ENCODE results near the gene METTL8. TPM values are rescaled to one million over a fixed set of nuclear protein-coding genes. Genes with fewer than 3 reads are reported as not detected.
"Not testable (repeated sequence)": the region's sequence is repeated elsewhere in the genome, so short reads cannot be mapped to it uniquely, and the experiment has no call there.

Gene METTL8
- total RNA-seq, 2 donors from 2014 or later, result 19.8 to 27.2 TPM

- no peak for DNase-seq (ENCODE audit: low spot score)
- intact Hi-C loops (cut with DNase I), result no loop called here
Measured at GRCh38 chr2:171407030-171407675, 26.6 kb downstream of the METTL8 start.

- intact Hi-C loops (cut with DNase I), result no loop called here
- DNase-seq (ENCODE audit: low spot score), result no peak
Measured at GRCh38 chr2:171406044-171406443, 27.7 kb downstream of the METTL8 start.

GRCh38 chr2:171405546-171405945 is 28.2 kb downstream of the METTL8 start:
- DNase-seq (ENCODE audit: low spot score), result no peak
- intact Hi-C loops (cut with DNase I), result no loop called here

GRCh38 chr2:171404719-171405118 is 29.1 kb downstream of the METTL8 start:
- intact Hi-C loops (cut with DNase I), result no loop called here
- DNase-seq (ENCODE audit: low spot score), result no peak

- intact Hi-C loops (cut with DNase I), result no loop called here
- no peak for DNase-seq (ENCODE audit: low spot score)
Measured at GRCh38 chr2:171404261-171404660, 29.5 kb downstream of the METTL8 start.

GRCh38 chr2:171402906-171403580 is 30.7 kb downstream of the METTL8 start:
- DNase-seq (ENCODE audit: low spot score), result no peak
- intact Hi-C loops (cut with DNase I), result no loop called here

- intact Hi-C loops (cut with DNase I), result no loop called here
- no peak for DNase-seq (ENCODE audit: low spot score)
Measured at GRCh38 chr2:171401947-171402346, 31.8 kb downstream of the METTL8 start.

- no peak for DNase-seq (ENCODE audit: low spot score)
- intact Hi-C loops (cut with DNase I), result no loop called here
Measured at GRCh38 chr2:171400395-171400794, 33.4 kb downstream of the METTL8 start.

- intact Hi-C loops (cut with DNase I), result no loop called here
- no peak for DNase-seq (ENCODE audit: low spot score)
Measured at GRCh38 chr2:171399292-171399691, 34.5 kb downstream of the METTL8 start.

GRCh38 chr2:171394164-171394740 is 39.5 kb downstream of the METTL8 start:
- DNase-seq (ENCODE audit: low spot score), result no peak
- intact Hi-C loops (cut with DNase I), result no loop called here

GRCh38 chr2:171393487-171393886 is 40.3 kb downstream of the METTL8 start:
- DNase-seq (ENCODE audit: low spot score), result no peak
- intact Hi-C loops (cut with DNase I), result no loop called here

GRCh38 chr2:171391532-171391931 is 42.3 kb downstream of the METTL8 start:
- intact Hi-C loops (cut with DNase I), result no loop called here
- DNase-seq (ENCODE audit: low spot score), result no peak

- intact Hi-C loops (cut with DNase I), result no loop called here
Measured at GRCh38 chr2:171390941-171391516, 42.8 kb downstream of the METTL8 start.

GRCh38 chr2:171389780-171390179 is 44.0 kb downstream of the METTL8 start:
- DNase-seq (ENCODE audit: low spot score), result no peak
- intact Hi-C loops (cut with DNase I), result no loop called here

More at GRCh38 chr2:171390941-171391516, 42.8 kb downstream of the METTL8 start:
- no peak for DNase-seq (ENCODE audit: low spot score)

- DNase-seq (ENCODE audit: low spot score), result no peak
- intact Hi-C loops (cut with DNase I), result no loop called here
Measured at GRCh38 chr2:171389325-171389724, 44.5 kb downstream of the METTL8 start.

GRCh38 chr2:171387052-171387451 is 46.7 kb downstream of the METTL8 start:
- intact Hi-C loops (cut with DNase I), result no loop called here
- DNase-seq (ENCODE audit: low spot score), result no peak

GRCh38 chr2:171386627-171387026 is 47.2 kb downstream of the METTL8 start:
- no peak for DNase-seq (ENCODE audit: low spot score)
- intact Hi-C loops (cut with DNase I), result no loop called here

GRCh38 chr2:171383134-171383533 is 50.7 kb downstream of the METTL8 start:
- DNase-seq (ENCODE audit: low spot score), result no peak

GRCh38 chr2:171382175-171382574 is 51.6 kb downstream of the METTL8 start:
- DNase-seq (ENCODE audit: low spot score); intact Hi-C loops (cut with DNase I): not testable (repeated sequence)

More at GRCh38 chr2:171383134-171383533, 50.7 kb downstream of the METTL8 start:
- intact Hi-C loops (cut with DNase I), result no loop called here

GRCh38 chr2:171377852-171378251 is 55.9 kb downstream of the METTL8 start:
- DNase-seq (ENCODE audit: low spot score); intact Hi-C loops (cut with DNase I): not testable (repeated sequence)

All from posterior vena cava (tissue), 2 donors.